OCI-LY1 (cell line): ENCODE data around the gene EIF2B1.

Source experiments
- H2AFZ ChIP-seq: fragments of 200-600 bp; sonication (generic), shearing (Covaris generic); 2 replicates; pipeline ENCODE4 v1.6.0; 2014; ENCODE audit warnings: antibody characterized with exemption, mild to moderate bottlenecking, low read length
- H3F3A ChIP-seq: fragments of 200-600 bp; sonication (generic), shearing (Covaris generic); 2 replicates; pipeline ENCODE4 v1.6.0; 2014; ENCODE audit warnings: mild to moderate bottlenecking, antibody characterized with exemption, low read length, moderate library complexity; ENCODE audit not compliant: insufficient read depth
- H3K27ac ChIP-seq: fragments of 200-600 bp; sonication (generic); 2 replicates; pipeline ENCODE4 v1.5.1; 2014; ENCODE audit warnings: low read length, mixed run types, mild to moderate bottlenecking, low read depth; ENCODE audit not compliant: poor library complexity, severe bottlenecking
- H3K27me3 ChIP-seq: fragments of 200-600 bp; sonication (generic); 2 replicates; pipeline ENCODE4 v1.6.0; 2014; ENCODE audit warnings: antibody characterized with exemption, mild to moderate bottlenecking, low read length, moderate library complexity; ENCODE audit not compliant: insufficient read depth
- H3K36me3 ChIP-seq: fragments of 200-600 bp; sonication (generic); 2 replicates; pipeline ENCODE4 v1.6.1; 2014; ENCODE audit warnings: mild to moderate bottlenecking, antibody characterized with exemption, low read length, moderate library complexity, mixed read lengths; ENCODE audit not compliant: insufficient read depth
- H3K4me1 ChIP-seq: fragments of 200-600 bp; sonication (generic); 2 replicates; pipeline ENCODE4 v1.5.1; 2014; ENCODE audit warnings: mild to moderate bottlenecking, low read length, moderate library complexity; ENCODE audit not compliant: insufficient read depth, severe bottlenecking
- H3K4me2 ChIP-seq: fragments of 200-600 bp; sonication (generic), shearing (Covaris generic); 2 replicates; pipeline ENCODE4 v1.6.1; 2014; ENCODE audit warnings: low read length
- H3K4me3 ChIP-seq: fragments of 200-600 bp; sonication (generic); 2 replicates; pipeline ENCODE4 v1.5.1; 2014; ENCODE audit warnings: low read length, low read depth, mild to moderate bottlenecking, mixed read lengths; ENCODE audit not compliant: poor library complexity, severe bottlenecking
- H3K79me2 ChIP-seq: fragments of 200-600 bp; shearing (Covaris generic); 2 replicates; pipeline ENCODE4 v1.6.1; 2016; ENCODE audit warnings: mixed run types, low read length, mixed read lengths; ENCODE audit not compliant: insufficient read depth
- H3K9ac ChIP-seq: fragments of 200-600 bp; sonication (generic), shearing (Covaris generic); 2 replicates; pipeline ENCODE4 v1.6.1; 2014; ENCODE audit warnings: mild to moderate bottlenecking, low read length, mixed read lengths
- H3K9me2 ChIP-seq: fragments of 200-600 bp; sonication (generic), shearing (Covaris generic); 2 replicates; pipeline ENCODE4 v1.6.1; 2014; ENCODE audit warnings: low read depth, mild to moderate bottlenecking, low read length, mixed read lengths
- H3K9me3 ChIP-seq: fragments of 200-600 bp; shearing (Covaris generic); 2 replicates; pipeline ENCODE4 v1.6.1; 2014; ENCODE audit warnings: low read length, mixed read lengths
- H4K20me1 ChIP-seq: fragments of 200-600 bp; sonication (generic), shearing (Covaris generic); 2 replicates; pipeline ENCODE4 v1.6.0; 2016; ENCODE audit warnings: mild to moderate bottlenecking, low read length; ENCODE audit not compliant: insufficient read depth
- CTCF ChIP-seq: fragments of 200-600 bp; sonication (generic), shearing (Covaris generic); IDR thresholded peaks from 2 replicates; pipeline ENCODE4 v1.5.1; 2017; ENCODE audit warnings: mild to moderate bottlenecking, antibody characterized with exemption, low read length, moderate library complexity, mixed read lengths
- EZH2 ChIP-seq: fragments of 200-600 bp; sonication (generic), shearing (Covaris generic); IDR thresholded peaks from 2 replicates; pipeline ENCODE4 v1.8.0; 2017; ENCODE audit warnings: borderline replicate concordance, mixed run types, mild to moderate bottlenecking, antibody characterized with exemption, low read length, moderate library complexity, mixed read lengths

EIF2B1 gene

GRCh38 chr12:123601602-123602489 lies 31.6 kb downstream of the EIF2B1 start, which contains the start of gene DDX55:
TSS of gene DDX55 (plus strand) at chr12:123602099. CDS start at chr12:123602149, 50 bp downstream.
- H3K79me2 ChIP-seq: peaks cover 34% of the 10 kb centered on the region
- no peak for TF ChIP-seq EZH2
- peak; percentile 59 for TF ChIP-seq CTCF
- peak within 1 kb of the TSS; percentile 99 for H3K4me3 ChIP-seq
- peak within 1 kb of the TSS; percentile 91 for H3K4me2 ChIP-seq
- no peaks in the 10 kb centered on the region for H3K9me2 ChIP-seq
- H3F3A ChIP-seq: peaks cover 2% of the 10 kb centered on the region; the same call in 1 of the 2 replicates
- H2AFZ ChIP-seq: peak within 1 kb of the TSS; percentile 90
- H3K4me1 ChIP-seq: peaks cover 20% of the 10 kb centered on the region
- no peaks in the 10 kb centered on the region for H3K9me3 ChIP-seq
- peak within 1 kb of the TSS; percentile 97 for H3K9ac ChIP-seq
- peak within 1 kb of the TSS; percentile 74 for H3K27ac ChIP-seq
- H3K27me3 ChIP-seq: no peaks in the 10 kb centered on the region
- H4K20me1 ChIP-seq: no peaks in the 10 kb centered on the region
- peaks cover 49% of the 10 kb centered on the region for H3K36me3 ChIP-seq

GRCh38 chr12:123599721-123600120 lies 33.8 kb downstream of the EIF2B1 start:
- H3K36me3 ChIP-seq: peaks cover 49% of the 10 kb centered on the region; the same call in 1 of the 2 replicates
- H3K9me3 ChIP-seq: no peaks in the 10 kb centered on the region
- H3K27me3 ChIP-seq: no peaks in the 10 kb centered on the region
- H3F3A ChIP-seq: peaks cover 2% of the 10 kb centered on the region; the same call in 1 of the 2 replicates
- peaks cover 20% of the 10 kb centered on the region for H3K4me1 ChIP-seq
- no peak overlapping the region for H3K27ac ChIP-seq
- no peak for TF ChIP-seq EZH2
- TF ChIP-seq CTCF: no peak
- no peaks in the 10 kb centered on the region for H4K20me1 ChIP-seq
- H2AFZ ChIP-seq: no peak overlapping the region
- no peak overlapping the region for H3K4me2 ChIP-seq
- H3K9me2 ChIP-seq: no peaks in the 10 kb centered on the region
- peaks cover 28% of the 10 kb centered on the region for H3K79me2 ChIP-seq
- H3K9ac ChIP-seq: no peak overlapping the region
- no peak overlapping the region for H3K4me3 ChIP-seq

GRCh38 chr12:123599310-123599709 lies 34.2 kb downstream of the EIF2B1 start:
- TF ChIP-seq CTCF: no peak

More at GRCh38 chr12:123599310-123599709, 34.2 kb downstream of the EIF2B1 start:
- Histone ChIP-seq H3K9me2 (no peaks in the 10 kb centered on the region), H3K4me1 (peaks cover 20% of the 10 kb centered on the region), H3K36me3 (peaks cover 46% of the 10 kb centered on the region; the same call in 1 of the 2 replicates), H2AFZ (no peak overlapping the region), H3K27me3 (no peaks in the 10 kb centered on the region), H3K4me3 (no peak overlapping the region), H4K20me1 (no peaks in the 10 kb centered on the region), H3K9ac (no peak overlapping the region), H3K4me2 (no peak overlapping the region), H3K27ac (no peak overlapping the region), H3K79me2 (peaks cover 24% of the 10 kb centered on the region), H3F3A (peaks cover 2% of the 10 kb centered on the region; the same call in 1 of the 2 replicates), H3K9me3 (no peaks in the 10 kb centered on the region)
